Stimulated activated CD4-positive, alpha-beta T cell treated with anti-CD3 and anti-CD28 coated beads, TNF-alpha, amount 100 ng/mL, for 1 hour (primary cell): ENCODE data around the gene EPB41L4B.
A peak's percentile ranks its signal among the peaks of the same experiment; 100 is the strongest.
"Not testable (repeated sequence)": the region's sequence is repeated elsewhere in the genome, so short reads cannot be mapped to it uniquely, and the experiment has no call there.

ENCODE experiments used
- DNase-seq, 3 donors: peaks; one replicate each; pipeline ENCODE4 v3.0.0-alpha.2; 2020; ENCODE audit warnings: low read depth in 3 of 3, low spot score in 1 of 3

EPB41L4B gene

GRCh38 chr9:109247228-109247627 is 73.6 kb downstream of the EPB41L4B start:
- DNase-seq, result no peak

DNA sequence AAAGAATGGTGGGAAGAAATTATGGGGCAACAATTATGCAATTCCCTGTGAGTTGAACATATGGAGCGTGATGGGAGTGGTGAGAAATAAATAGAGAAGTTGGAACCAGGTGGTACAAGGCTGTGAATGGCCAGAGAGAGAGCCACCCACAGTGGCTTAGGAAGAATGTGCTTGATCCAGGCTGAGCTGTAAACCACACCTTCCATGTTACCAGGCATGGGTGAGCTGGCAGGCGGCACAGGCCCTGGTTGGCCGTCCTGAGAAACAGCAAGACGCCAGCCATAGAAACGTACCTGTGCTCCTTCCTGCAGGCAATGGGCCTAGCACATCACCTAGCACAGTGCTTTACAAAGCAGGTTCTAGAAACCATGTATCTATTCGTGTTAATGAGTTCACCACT is 74.3 kb downstream of the EPB41L4B start:
- no peak for DNase-seq

DNA sequence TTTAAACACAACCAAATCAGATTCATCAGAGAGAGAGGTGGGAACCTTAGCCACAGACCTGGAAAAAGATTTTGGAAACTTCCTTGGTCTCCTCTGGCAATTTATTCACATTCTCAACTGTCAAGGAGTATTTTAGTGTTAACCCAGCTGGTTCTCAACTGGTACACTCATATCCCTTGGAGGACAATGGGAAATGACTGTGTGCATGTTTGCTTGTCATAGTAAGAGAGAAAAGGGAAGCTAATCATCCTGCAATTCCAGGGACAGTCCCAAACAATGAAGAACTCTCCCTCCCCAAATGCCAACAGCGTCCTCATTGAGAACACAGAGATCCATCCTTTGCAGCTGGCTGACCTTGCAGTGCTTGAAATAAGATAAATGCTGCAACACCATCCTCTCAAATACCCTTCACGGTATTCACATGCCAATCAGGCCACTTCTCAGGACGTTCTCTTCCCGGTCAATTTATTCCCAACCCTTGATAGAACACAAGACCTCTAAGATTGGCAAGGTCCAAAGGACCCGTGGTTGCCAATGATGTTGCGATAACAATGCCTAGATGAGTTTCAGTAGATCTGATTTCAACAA is 75.5 kb downstream of the EPB41L4B start:
- DNase-seq, result no peak

DNA sequence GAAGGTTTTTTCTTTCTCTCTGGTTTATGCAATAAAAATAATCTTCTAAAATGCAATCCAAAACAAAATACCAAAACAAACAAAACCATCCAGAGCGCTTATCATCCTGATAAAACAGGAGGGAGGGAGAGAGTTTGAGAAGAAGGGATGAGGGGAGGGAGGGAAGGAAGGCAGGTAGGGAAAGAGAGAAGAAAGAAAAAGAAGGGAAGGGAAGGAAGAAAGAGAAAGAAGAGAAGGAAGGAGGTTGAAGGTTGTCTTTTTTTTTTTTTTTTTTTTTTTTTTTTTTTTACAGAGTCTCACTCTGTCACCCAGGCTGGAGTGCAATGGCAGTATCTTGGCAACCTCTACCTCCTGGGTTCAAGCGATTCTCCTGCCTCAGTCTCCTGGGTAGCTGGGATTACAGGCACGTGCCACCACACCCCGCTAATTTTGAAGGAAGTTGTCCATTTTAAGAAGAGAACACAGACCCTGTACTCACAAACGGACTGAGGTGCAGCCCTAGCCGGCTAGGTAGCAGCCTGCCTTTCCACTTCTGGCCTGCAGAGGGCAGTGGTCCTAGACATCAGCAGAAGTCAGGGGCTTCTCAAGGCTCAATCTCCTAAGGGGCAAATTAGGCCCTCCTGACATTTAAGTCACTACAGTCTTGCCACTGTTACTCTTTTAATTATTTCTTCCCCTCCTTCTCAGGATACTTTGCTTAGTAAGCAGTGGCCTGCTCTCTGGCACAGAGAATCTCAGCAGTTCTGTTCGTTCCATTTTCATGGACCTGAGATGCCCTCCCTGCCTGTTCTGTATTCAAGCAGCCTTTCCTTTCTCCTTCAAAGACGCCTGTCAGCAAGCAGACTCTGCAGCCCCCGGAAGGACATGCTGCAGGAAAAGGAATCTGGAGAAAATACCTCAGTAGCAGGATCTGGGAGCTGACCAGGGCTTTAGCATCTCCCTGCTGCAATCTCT is 76.4 kb downstream of the EPB41L4B start:
- DNase-seq, result peak; percentile 8 to 44 (median 18)

DNA sequence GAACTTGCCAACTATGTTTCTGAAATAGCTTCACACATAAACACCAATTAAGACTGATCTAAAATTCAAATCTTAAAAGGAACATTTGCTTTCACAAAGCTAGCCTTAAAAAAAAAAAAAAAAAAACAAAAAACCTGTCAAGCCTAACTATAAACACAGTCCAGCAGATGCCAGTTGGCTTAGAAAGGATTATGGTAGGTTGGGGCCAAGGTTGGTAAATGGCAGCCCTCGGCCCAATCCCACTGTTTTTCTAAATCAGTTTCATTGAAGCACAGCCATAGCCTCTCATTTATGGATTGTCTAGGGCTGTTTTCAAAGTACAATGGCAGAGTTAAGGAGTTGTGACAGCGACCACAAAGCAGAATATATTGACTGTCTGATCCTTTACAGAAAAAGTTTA is 78.1 kb downstream of the EPB41L4B start:
- DNase-seq, result no peak

GRCh38 chr9:109242014-109242413 is 78.8 kb downstream of the EPB41L4B start:
- no peak for DNase-seq

- no peak for DNase-seq
Observed at GRCh38 chr9:109241207-109241606, 79.7 kb downstream of the EPB41L4B start.

- DNase-seq, result no peak
Observed at GRCh38 chr9:109239240-109239639, 81.6 kb downstream of the EPB41L4B start.

GRCh38 chr9:109238655-109239054 is 82.2 kb downstream of the EPB41L4B start:
- no peak for DNase-seq

DNA sequence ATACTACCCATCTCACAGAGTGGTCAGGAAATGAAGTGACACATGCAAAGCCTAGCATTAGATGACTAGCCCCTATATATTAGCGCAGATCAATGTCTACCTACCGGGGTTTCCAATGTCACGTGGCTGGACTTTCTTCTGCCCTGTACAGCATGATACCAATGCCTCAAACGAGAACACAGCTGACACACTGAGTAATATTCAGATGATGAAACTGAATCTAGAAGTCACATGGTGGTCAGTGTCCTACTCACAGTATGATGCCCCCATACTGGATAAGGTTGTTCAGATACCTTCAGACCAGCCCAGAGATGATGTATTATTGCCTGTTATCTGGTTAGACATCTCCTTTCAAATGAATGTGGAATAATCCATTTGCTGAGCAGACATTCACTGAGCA is 82.7 kb downstream of the EPB41L4B start:
- DNase-seq, result no peak

DNA sequence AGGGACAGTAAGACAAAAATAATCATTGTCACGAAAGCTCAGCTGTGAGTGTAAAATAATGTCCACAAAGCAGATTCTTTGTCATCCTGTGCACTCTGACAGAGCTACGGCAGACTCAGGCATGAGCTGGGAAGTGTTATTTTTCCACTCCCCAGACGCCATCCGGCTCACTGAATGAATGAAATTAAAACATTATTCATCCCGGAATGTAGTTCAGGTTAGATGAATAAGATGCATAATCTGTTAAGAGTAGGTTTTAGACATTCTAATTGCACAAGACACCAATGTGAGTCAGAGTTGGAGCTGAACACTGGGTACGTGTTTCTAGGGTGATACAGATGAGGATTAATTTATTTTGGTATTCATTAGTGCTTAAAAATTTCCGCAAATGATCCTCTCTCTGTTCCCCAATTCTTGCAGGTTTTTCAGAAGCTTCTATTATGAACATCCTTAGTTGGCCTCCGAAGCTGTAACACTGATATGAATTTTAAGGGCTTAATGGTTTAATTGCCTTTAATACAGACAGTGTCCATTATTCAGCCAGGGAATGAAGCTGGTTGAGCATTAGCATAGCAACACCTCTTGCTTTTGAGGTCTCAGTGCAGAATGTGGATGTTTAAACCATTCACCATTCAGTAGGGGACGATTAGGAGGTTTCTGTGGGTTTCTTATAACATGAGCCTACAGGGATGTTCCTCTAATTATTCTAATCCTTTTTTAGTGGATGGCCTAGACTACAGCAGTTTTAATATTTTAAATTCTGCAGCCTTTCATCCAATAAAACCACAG is 88.2 kb downstream of the EPB41L4B start:
- DNase-seq, result no peak

GRCh38 chr9:109231593-109231992 is 89.3 kb downstream of the EPB41L4B start:
- no peak for DNase-seq

DNA sequence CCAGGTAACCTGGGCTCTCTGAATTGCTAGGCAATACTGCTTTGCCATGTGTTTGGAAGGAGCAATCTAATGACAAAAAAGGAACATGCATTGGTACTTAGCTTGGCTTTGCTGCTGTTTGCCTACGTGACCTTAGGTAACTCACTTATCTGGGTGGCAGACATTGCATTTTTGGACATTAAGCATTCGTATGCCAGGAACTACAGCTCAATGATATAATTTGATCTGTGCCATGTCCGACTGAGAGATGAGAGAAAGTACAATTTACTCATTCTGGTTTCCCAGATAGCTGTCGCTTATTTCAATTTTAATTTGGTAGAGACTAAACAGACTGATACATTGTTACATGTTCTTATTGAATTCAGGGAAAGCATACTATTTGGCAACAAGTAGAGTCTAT is 90.6 kb downstream of the EPB41L4B start:
- DNase-seq, result no peak

DNA sequence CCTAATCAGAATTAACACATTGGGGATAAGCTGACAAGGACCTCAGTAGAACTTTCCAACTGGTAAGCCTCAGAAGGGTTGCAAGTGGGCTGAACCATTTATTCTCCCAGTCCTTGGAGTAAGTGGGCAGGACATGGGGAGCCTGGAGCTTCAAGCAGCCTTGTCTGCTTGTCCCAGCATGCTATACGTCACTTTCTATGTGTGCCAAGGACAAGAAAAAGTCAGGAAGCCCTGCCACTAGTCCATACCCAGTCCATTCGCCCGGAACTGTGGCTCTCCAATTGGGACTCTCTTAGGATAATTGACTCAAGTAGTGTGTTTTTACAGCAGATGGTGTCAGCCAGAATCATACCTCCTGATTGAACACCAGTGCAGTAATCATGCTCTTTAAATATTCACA is 91.2 kb downstream of the EPB41L4B start:
- no peak for DNase-seq

- no peak for DNase-seq
Observed at GRCh38 chr9:109228093-109228642, 92.7 kb downstream of the EPB41L4B start.

GRCh38 chr9:109225629-109226028 is 95.2 kb downstream of the EPB41L4B start:
- no peak for DNase-seq

DNA sequence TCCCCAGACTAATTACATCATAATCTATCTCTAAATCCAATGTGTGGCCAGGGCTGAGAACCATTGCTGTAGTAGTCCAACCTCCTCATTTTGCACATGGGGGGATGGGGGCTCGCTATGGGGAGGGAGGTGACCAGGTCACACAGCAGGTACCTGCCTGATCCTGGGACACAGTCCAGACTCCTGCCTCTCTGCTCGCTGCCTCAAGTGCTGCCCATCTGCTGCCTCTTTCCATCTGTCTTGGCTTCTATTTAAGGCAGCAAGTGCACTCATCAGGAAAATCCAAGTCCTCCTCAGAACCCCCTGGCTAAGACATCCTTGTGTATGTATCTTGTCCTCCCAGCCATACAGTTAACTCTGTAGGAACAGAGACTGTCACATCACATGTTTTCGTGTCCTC is 96.1 kb downstream of the EPB41L4B start:
- no peak for DNase-seq

GRCh38 chr9:109218242-109218641 is 102.6 kb downstream of the EPB41L4B start:
- DNase-seq, result not testable (repeated sequence)

GRCh38 chr9:109214414-109214813 is 106.4 kb downstream of the EPB41L4B start:
- DNase-seq, result no peak

DNA sequence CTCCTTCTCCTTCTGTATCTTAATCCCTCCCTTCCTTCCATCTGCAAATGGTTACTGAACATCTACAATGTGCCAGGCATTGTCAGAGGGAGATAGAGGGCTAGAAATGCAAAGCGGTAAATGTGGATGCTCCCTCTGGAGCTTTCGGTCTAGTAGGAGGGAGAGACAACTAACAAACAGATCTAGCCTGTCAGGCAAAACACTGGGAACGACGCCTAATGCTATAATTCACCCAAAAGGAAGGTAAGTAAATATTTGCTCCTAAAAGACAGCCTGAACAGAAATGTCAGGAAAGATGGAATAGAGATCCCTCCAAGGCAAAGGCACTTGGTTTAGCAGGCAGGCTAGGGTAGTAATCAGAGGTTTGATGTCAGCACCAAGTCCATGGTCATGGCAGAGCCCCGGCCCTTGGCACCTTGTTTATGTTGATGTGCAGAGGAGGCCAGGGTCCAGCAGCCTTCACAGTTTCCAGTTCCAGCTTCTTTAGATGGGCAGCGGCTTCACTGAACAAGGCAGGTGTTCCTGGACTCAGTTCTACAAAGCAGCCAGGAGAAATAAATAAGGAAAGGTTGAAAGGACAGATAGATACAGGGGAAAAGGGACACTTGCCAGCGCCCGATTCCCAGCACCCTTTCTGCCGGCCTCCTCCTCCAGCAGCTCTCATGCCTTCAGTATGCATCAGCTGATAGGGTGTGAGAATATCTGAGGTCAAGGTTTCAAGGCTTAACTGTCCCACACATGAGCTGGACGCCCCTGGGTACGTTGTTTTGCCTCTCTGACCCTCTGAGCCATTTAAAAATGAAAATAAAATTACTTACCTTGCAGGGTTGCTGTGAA is 107.4 kb downstream of the EPB41L4B start:
- no peak for DNase-seq

DNA sequence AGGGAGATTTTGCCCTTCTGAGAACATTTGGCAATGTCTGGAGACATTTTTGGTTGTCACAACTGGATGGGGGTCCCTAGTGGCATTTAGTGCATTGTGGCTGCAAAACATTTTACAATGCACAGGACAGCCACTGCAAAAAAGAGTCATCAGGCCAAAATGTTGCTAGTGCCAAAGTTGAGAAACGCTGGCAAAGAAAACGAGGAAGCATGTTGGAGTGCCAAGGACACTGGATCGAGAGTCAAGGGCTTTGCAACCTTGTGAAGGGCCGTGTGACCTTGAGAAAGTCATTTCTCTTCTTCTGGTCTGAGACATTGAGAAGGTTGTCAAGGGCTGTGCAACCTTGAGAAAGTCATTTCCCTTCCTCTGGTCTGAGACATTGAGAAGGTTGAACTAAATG is 108.1 kb downstream of the EPB41L4B start:
- DNase-seq, result no peak
